GM12875 (cell line): ENCODE data around the gene MPV17L2.

Experiments
- H3K4me3 ChIP-seq: one replicate; pipeline ENCODE4 v1.5.1; 2011; ENCODE audit warnings: low read depth, low read length, control low read depth
- TF ChIP-seq, protein P1 (sequence below): IDR thresholded peaks from 2 replicates; pipeline ENCODE4 v1.5.1; 2011; ENCODE audit warnings: low read depth, mild to moderate bottlenecking, control low read depth, inconsistent platforms, low read length, moderate library complexity, borderline replicate concordance; ENCODE audit not compliant: insufficient read depth

MPV17L2 gene

GRCh38 chr19:18220632-18221275 is 27.7 kb downstream of the MPV17L2 start:
- no peak overlapping the region for H3K4me3 ChIP-seq
- TF ChIP-seq, protein P1, sequence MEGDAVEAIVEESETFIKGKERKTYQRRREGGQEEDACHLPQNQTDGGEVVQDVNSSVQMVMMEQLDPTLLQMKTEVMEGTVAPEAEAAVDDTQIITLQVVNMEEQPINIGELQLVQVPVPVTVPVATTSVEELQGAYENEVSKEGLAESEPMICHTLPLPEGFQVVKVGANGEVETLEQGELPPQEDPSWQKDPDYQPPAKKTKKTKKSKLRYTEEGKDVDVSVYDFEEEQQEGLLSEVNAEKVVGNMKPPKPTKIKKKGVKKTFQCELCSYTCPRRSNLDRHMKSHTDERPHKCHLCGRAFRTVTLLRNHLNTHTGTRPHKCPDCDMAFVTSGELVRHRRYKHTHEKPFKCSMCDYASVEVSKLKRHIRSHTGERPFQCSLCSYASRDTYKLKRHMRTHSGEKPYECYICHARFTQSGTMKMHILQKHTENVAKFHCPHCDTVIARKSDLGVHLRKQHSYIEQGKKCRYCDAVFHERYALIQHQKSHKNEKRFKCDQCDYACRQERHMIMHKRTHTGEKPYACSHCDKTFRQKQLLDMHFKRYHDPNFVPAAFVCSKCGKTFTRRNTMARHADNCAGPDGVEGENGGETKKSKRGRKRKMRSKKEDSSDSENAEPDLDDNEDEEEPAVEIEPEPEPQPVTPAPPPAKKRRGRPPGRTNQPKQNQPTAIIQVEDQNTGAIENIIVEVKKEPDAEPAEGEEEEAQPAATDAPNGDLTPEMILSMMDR = no peak

GRCh38 chr19:18221815-18222725 is 29.1 kb downstream of the MPV17L2 start:
- H3K4me3 ChIP-seq = no peak overlapping the region
- TF ChIP-seq, protein P1 = no peak

- peak overlapping the region; percentile 55 for H3K4me3 ChIP-seq
- TF ChIP-seq, protein P1 = no peak
These were observed 31.0 kb downstream of the MPV17L2 start for GRCh38 chr19:18223860-18224524.

- H3K4me3 ChIP-seq = peak overlapping the region; percentile 55
- TF ChIP-seq, protein P1 = no peak
These were observed 31.7 kb downstream of the MPV17L2 start for GRCh38 chr19:18224525-18225354.

- H3K4me3 ChIP-seq = no peak overlapping the region
- TF ChIP-seq, protein P1 = no peak
These were observed 32.3 kb downstream of the MPV17L2 start for GRCh38 chr19:18225355-18225701.

DNA sequence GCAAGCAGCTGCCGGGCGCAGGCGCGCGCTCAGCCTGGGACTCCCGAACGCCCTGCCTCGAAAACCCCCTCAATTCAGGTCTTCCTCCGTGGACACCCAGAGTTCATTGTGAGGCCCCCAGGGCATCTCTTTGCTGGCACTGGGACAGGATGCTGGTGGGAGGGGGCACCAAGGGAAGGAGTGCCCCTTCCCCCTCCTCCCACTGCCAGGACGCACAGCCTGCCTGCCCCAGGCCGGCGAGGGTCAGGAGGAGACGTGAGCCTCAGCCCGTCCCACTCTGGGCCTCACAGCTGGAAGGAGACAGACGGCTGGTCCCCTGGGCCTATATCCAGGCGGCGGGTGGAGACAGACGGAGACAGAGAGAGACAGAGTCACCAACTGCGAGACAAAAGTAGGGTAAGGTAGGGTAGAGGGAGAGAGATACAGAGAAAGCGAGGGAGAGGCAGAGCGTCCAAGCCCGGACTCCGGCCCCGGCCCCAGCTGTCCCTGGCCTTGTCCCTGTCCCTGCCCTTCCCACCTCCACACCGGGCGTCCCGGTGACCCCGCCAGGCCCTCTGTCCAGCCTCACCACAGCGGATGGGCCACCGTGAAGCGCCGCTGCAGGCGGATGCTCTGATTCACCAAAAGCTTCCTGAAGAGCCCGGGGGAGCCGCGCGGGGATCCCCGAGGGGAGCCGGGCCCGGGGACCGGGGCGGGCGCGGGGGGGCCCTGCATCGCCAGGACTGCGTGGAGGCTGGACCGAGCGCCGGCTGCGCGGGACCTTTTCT is 32.9 kb downstream of the MPV17L2 start, which contains the start of gene PDE4C:
Gene PDE4C (minus strand): TSS at position 737 of the 767 bp plus-strand sequence. CDS start 23 bp downstream, at position 714.
- H3K4me3 ChIP-seq = no peak within 1 kb of the TSS
- TF ChIP-seq, protein P1 = no peak
